ENCODE measurements around the gene ADIRF. TPM values are rescaled to one million over a fixed set of nuclear protein-coding genes. Genes with fewer than 3 reads are reported as not detected.
"Not testable (repeated sequence)": the region's sequence is repeated elsewhere in the genome, so short reads cannot be mapped to it uniquely, and the experiment has no call there.

ADIRF gene
- total RNA-seq, result 0.72 and 1.4 TPM in 2 replicates

DNA sequence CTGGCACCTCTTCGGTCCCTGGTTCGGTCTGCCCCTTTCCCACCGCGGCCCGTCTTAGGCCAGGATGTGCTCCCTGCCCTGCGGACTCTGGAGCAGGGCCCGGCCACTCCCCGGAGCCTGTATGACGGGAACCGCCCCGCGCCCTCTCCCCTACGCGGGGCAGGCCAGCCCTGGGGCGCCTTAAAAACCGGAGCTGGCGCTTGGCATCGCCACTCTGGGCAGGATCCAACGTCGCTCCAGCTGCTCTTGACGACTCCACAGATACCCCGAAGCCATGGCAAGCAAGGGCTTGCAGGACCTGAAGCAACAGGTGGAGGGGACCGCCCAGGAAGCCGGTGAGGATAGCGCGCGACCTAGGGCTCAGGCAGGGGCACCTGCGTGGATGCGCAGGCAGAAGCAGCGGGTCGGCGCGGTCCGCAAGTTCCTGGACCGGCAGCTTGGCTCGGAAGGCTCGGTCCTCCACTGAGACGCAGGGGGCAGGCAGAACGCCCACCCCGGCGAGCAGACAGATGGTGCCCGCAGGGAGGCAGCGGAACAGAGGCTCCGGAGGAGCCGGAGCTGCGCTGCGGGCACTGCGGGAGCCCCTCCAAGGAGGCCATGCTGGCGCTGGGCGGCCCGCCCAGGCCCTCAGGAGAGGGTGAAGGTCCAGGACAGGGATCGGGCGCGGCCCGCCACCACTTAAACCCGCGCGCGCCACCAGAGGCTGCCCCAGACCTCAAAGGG lies at the start of gene ADIRF:
TSS of gene ADIRF (plus strand) at position 212 of the 723 bp plus-strand sequence. CDS start at position 275, 63 bp downstream.
- peak within 1 kb of the TSS; percentile 73 for H3K4me3 ChIP-seq (ENCODE audit: low read depth, low read length)
- TF ChIP-seq, protein P1, sequence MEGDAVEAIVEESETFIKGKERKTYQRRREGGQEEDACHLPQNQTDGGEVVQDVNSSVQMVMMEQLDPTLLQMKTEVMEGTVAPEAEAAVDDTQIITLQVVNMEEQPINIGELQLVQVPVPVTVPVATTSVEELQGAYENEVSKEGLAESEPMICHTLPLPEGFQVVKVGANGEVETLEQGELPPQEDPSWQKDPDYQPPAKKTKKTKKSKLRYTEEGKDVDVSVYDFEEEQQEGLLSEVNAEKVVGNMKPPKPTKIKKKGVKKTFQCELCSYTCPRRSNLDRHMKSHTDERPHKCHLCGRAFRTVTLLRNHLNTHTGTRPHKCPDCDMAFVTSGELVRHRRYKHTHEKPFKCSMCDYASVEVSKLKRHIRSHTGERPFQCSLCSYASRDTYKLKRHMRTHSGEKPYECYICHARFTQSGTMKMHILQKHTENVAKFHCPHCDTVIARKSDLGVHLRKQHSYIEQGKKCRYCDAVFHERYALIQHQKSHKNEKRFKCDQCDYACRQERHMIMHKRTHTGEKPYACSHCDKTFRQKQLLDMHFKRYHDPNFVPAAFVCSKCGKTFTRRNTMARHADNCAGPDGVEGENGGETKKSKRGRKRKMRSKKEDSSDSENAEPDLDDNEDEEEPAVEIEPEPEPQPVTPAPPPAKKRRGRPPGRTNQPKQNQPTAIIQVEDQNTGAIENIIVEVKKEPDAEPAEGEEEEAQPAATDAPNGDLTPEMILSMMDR (conservative IDR thresholded peaks at IDR 0.05; ENCODE audit: low read depth, low read length), result no peak
- DNase-seq (ENCODE audit: low read depth), result no peak

DNA sequence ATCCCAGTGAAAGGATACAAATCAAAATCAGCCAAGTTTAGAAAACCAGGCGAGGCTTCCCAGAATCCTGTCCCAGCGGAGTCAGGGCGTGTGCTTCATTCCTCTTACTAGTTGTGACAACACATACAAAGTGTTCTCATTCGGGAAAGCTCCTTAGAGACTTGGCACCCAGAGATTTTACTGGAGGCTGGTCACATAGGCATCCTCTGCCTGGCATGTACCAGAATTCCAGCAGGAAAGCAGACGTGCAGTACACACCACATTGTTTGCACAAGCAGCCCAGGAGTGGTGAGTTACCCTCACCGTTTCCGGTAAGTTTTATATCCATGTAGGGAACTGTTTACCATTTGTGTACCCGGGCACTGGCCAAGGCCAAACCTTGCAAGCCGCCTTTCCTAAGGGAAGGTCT lies 45.7 kb upstream of the ADIRF start:
- DNase-seq (ENCODE audit: low read depth), result no peak
- H3K4me3 ChIP-seq (ENCODE audit: low read depth, low read length), result no peak overlapping the region
- TF ChIP-seq, protein P1 (conservative IDR thresholded peaks at IDR 0.05; ENCODE audit: low read depth, low read length), result no peak

DNA sequence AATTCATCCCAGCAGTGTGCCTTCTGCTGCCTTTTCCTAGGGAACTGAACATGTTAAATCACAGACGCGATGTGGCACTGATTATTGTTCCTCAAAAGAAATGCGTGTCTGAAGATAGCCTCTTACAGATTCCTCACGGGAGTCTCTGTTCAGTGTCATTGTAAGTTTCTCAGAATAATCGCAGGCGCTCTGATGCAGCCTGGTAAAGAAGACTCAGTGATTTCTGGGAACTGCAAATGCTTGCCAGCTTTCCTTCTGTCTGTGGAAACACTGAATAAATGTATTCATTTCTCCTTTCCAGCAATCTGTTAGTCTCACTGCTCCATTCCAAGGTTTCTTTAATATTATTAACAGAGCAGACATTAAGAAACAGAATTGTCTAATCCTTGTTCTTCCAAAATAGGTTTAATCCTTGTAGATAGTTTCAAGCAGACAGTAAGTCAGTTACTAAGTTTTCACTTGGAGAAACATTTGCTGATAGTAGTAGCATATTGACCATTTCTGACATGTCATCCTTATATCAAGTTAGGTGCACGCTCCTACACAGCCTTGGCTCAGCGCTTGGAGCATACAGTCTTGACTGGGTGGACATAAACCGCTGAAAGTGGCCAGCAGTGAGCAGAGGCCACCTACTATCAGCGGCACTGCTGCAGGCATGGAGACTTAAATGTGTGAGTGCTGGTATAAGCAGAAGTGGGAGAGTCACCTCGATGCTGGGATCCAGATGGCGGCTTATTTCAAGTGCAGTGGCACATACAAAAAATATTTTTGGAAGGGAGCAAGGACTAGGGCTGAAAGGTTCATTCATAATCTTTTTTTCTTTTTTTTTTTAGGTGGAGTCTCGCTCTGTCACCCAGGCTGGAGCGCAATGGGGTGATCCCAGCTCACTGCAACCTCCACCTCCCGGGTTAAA lies 38.6 kb upstream of the ADIRF start:
- DNase-seq (ENCODE audit: low read depth), result no peak
- TF ChIP-seq, protein P1 (conservative IDR thresholded peaks at IDR 0.05; ENCODE audit: low read depth, low read length), result no peak
- H3K4me3 ChIP-seq (ENCODE audit: low read depth, low read length), result no peak overlapping the region

DNA sequence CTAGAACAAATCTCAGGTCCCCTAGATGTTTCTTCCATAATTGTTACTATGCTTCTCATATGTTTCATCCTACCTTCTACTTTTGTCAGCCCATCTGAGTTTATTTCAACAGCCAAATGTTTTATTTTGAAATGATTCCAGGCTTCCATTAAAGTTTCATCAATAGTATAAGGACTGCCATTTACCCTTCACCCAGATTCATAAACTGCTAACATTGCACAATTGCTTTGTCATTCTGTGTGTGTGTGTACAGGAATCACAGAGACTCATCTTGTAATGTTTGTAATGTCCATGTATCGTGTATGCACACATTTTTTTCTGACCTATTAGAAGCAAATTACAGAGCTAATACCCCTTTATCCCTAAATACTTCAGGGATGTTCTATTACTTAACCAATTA lies 36.4 kb upstream of the ADIRF start:
- no peak overlapping the region for H3K4me3 ChIP-seq (ENCODE audit: low read depth, low read length)
- no peak for DNase-seq (ENCODE audit: low read depth)
- TF ChIP-seq, protein P1 (conservative IDR thresholded peaks at IDR 0.05; ENCODE audit: low read depth, low read length), result no peak

DNA sequence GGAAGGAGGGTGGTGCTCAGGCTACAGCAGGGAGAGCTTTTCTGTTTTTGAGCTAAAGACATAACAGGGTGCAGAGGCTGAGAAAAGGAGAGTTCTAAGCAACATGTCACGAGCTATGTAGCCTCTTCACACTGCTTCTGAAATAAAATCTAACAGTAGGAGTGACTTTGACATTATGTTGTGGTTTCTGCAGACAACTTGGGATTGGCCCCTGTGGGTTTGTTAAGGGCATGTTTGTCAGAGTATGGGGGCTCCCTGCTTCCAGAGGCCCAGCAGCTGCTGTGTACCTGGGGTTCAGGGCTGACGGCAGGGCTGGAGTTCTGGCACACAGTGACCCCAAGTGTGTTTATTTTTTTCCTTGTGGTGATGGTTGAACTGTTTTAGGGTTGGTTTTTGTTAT lies 35.6 kb upstream of the ADIRF start:
- TF ChIP-seq, protein P1 (conservative IDR thresholded peaks at IDR 0.05; ENCODE audit: low read depth, low read length), result no peak
- DNase-seq (ENCODE audit: low read depth), result no peak
- H3K4me3 ChIP-seq (ENCODE audit: low read depth, low read length), result no peak overlapping the region

DNA sequence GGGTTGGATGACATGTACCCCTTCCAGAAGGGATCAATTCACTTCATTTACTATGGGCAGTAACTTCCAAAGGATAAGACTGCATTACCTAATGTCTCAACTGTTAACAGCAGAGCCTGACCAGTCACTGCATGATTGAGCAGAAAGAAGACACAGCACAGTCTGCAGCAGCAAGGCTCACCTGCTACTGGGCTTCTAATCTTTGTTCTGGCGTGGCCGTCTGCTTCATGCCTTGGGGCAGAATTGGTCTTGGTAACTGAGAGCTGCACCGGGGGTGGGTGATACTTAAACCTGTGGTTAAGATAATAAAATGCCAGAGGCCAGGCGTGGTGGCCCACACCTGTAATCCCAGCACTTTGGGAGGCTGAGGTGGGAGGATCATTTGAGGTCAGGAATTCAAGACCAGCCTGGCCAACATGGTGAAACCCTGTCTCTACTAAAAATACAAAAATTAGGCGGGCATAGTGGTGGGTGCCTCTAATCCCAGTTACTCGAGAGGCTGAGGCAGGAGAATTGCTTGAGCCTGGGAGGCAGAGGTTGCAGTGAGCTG lies 34.0 kb upstream of the ADIRF start:
- H3K4me3 ChIP-seq (ENCODE audit: low read depth, low read length); DNase-seq (ENCODE audit: low read depth): not testable (repeated sequence)
